ENCODE results near the gene SPRED2.

- TF ChIP-seq POLR2A (IDR thresholded peaks at IDR 0.05; ENCODE audit: low read length) (no peak), GATA1 (IDR thresholded peaks at IDR 0.05; ENCODE audit: low read depth, low read length) (no peak)
Observed at GRCh38 chr2:65471409-65471808, 39.0 kb upstream of the SPRED2 start.
